MV-4-11 (cell line): ENCODE results near the gene OMP.

Source experiments
- DNase-seq: peaks from one replicate; lab custom pipeline; 2025; lab: John Stamatoyannopoulos, UW

Gene OMP

DNA sequence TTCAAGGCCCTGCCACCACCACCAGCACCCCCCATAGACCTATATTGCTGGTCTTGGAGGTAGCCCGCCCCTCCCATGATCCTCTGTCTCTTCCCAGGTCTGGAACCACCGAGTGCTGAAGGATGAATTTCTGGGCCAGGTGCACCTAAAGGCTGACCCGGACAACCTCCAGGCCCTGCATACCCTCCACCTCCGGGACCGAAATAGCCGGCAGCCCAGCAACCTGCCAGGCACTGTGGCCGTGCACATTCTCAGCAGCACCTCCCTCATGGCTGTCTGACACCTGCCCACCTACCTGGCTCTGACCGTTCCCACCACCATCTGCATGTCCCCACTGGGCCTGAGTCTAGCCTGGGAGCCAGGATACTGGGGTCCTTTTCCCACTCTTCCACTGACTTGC, 21.0 kb downstream of the OMP start:
- no peak for DNase-seq

DNA sequence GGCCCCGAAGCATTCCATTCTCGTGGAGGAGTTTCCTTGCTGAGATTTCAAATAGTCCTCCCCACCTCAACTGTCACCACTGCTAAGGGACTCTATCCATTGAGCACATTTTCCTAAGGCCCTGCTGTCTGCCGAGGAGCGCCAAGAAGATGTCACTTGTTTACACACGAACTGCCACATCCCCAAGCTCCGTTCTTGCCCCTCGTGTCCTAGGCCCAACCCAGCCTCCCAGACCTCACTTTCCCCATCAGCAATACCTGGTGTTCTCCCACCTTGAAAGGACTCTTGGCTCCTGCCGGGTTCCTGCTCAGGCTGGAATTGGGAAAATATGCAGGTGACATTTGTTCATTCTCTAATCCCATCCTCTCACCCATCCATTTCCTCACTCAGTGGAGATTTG, 21.4 kb downstream of the OMP start:
- DNase-seq: no peak

DNA sequence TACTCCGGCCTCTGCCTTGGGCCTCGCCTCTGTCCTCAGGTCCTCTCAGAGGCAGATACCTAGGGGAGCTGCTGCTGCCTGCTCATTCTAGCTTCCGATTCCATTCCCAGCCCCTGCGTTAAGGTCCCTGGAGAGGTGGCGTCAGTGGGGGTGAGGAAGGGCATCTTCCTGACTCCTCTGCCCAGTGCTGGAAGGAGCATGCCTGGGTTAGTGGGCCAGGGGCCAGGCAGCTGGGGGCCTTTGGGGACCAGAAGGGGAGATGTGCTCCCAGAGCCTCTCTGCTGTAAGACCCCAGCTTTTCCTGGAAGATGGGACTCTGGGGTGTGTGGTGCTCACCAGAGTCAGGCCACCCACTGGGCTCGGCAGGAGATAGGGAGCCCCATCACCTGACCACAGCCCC, 21.8 kb downstream of the OMP start:
- no peak for DNase-seq

DNA sequence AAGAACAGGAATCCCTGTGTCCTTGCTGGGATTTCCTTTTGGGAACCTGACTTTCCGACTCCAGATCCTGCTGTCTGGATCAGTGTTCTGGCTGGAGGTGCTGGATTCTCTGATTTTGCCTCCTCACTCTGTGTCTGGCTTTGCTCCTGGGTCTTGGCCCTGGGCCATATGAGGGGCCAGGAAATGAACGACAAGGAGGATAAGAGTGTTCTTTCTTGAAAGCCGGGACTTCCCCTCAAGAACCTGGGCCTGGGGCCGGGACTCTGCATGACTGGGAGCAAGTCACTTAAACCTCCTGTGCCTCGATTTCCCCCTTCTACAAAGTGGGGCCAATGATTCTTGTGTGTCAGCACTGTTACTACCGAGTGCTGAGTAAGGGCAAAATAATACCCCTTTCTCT, 22.6 kb downstream of the OMP start:
- DNase-seq: no peak

DNA sequence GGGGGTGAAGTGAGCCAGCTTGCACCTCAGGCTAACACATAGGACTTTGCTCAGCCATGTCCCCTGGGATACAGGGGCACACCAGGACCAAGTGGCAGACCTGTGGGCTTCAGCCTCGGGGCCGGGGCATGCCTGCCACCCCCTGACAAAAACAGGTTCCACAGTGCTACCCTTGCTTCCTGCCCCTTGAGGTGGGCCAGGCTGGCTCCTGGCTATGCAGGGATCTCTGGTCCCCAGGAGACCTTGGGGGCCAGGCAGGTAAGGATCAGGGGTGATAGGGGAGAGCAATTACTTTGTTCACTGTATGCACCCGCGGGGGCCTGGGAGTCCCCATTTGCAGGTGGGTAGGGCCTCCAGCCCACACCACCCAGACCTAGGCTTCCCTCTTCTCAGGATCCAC, 23.1 kb downstream of the OMP start:
- DNase-seq: no peak

DNA sequence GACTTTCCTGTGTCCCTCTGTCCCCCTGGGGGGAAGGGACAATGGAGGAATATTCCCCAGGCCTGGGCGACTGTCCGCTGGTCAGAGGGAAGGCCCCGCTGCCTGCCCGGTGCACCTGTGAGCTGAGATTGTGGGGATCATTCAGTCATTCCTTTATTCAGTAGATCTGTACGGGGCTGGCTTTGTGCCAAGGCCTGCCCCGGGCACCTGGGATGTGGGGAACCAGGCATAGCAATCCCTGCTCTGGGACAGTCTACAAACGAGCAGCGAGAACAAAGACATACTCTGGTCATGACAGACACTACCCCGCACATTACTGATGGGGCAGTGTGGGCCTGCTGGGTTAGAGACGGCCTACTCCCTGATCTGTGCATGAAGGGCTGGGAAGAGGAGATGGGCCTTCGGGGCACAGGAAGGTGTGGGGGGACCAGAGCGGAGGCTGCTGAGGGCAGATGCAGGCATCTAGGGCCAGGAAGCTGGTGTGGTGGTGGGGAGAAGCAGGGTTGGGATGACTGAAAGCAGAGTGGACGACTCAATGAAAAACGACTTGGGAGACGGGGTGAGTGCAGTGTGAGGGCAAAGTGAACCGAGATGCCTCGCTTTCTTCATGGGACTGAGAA, 23.6 kb downstream of the OMP start:
- DNase-seq: no peak

DNA sequence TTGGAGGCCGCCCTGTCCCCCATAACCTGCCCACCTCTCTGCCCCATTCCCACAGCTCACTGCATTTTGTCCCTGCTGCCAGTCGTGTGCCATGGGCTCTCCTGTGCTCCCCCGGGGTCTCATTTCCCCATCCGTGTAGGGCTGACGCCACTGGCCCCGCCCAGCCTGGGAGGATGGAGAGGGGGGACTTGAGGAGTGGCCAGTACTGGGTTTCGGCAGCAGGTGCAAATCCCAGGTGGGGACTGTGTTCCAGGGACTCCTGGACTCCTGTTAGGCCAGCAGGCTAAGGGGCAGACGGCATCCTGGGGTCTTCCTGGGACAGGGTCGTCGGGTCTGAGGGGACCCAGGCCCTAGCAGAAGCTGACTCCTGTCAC, 24.2 kb downstream of the OMP start:
- no peak for DNase-seq

DNA sequence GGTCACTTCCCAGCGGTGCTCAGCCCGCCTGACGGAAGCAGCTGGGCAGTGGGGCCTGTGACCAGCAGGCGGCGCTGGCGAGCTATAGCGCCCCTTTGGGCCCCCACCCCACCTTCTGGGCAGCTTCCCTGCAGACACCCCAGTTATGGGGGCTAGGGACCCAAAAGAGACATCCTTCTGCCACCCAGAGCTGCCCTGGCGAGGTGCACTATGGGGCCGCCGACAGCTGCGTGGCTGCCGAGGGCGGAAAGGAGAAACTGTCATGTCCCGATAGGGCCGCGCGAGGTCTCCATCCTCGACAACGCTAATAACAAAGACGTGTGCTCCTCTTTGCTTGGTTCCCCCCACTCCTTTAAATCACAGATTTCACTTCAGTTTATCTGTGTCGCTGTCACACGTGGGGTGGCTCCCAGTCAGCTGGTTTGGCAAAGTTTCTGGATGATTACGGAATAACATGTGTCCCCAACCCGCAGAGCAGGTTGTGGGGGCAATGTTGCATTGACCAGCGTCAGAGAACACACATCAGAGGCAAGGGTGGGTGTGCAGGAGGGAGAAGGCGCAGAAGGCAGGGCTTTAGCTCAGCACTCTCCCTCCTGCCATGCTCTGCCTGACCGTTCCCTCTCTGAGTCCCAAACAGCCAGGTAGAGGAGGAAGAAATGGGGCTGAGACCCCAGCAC, 24.7 kb downstream of the OMP start:
- peak; percentile 31 for DNase-seq

DNA sequence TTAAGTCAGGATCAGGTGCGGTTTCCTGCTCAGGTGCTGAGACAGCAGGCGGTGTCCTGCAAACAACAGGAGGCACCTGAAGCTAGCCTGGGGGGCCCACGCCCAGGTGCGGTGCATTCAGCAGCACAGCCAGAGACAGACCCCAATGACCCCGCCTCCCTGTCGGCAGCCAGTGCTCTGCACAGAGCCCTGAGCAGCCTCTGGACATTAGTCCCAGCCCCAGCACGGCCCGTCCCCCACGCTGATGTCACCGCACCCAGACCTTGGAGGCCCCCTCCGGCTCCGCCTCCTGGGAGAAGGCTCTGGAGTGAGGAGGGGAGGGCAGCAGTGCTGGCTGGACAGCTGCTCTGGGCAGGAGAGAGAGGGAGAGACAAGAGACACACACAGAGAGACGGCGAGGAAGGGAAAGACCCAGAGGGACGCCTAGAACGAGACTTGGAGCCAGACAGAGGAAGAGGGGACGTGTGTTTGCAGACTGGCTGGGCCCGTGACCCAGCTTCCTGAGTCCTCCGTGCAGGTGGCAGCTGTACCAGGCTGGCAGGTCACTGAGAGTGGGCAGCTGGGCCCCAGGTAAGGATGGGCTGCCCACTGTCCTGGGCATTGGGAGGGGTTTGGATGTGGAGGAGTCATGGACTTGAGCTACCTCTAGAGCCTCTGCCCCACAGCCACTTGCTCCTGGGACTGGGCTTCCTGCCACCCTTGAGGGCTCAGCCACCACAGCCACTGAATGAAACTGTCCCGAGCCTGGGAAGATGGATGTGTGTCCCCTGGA, 25.5 kb downstream of the OMP start, which contains the start of gene MYO7A:
Gene MYO7A (plus strand): TSS at position 327 of the 772 bp plus-strand sequence. CDS start 2,389 bp downstream, outside the sequence.
- DNase-seq: no peak

DNA sequence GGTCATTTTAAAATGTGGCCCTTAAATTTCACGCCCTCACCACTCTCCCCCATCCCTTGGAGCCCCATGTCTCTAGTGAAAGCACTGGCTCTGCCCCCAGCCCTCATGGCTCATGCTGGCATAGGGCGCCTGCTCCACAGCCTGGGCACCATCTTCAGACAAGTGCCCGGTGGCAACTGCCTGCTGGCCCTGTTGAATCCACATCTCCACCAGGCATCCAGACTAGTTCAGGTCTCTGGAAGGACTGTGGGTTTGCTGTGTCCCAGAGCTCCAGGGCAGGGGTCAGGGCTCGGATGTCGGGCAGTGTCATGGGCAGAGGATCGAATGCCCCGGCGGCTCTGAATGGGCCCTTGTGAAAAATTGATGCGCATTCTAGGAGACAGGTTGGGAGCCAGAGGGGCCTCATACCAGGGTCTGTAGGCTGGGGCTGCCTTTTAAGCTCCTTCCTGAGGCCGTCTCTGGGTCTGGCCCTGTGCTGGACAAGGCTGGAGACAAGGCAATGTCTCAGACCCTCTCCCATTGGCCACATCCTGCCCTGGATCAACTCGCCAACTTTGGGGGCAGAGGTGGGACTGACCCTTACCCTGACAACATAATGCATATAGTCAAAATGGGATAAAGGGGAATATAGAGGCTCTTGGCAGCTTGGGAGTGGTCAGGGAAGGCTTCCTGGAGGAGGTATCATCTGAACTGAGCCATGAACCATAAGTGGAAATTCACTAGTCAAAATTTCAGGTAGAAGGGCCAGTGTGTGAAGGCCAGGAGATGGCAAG, 26.6 kb downstream of the OMP start:
- no peak for DNase-seq

DNA sequence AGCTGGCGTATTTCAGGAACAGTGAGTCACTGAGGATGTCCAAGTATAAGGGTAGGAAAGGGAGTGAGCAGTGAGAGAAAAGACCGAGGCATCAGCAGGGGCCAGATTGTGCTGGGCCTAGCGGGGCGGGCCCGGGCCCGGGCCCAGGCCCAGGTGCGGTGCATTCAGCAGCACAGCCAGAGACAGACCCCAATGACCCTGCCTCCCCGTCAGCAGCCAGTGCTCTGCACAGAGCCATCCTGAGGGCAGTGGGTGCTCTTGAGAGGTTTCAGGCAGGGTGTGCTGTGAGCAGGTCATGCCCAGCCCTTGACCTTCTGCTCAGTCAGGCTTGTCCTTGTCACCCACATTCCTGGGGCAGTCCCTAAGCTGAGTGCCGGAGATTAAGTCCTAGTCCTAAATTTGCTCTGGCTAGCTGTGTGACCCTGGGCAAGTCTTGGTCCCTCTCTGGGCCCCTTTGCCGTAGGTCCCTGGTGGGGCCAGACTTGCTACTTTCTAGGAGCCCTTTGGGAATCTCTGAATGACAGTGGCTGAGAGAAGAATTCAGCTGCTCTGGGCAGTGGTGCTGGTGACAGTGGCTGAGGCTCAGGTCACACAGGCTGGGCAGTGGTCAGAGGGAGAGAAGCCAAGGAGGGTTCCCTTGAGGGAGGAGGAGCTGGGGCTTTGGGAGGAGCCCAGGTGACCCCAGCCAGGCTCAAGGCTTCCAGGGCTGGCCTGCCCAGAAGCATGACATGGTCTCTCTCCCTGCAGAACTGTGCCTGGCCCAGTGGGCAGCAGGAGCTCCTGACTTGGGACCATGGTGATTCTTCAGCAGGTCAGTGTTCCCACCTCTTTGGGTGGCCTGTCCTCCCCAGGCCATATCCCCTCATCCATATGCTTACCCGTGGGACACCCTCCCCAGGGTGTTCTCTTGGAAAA, 27.5 kb downstream of the OMP start:
- no peak for DNase-seq

DNA sequence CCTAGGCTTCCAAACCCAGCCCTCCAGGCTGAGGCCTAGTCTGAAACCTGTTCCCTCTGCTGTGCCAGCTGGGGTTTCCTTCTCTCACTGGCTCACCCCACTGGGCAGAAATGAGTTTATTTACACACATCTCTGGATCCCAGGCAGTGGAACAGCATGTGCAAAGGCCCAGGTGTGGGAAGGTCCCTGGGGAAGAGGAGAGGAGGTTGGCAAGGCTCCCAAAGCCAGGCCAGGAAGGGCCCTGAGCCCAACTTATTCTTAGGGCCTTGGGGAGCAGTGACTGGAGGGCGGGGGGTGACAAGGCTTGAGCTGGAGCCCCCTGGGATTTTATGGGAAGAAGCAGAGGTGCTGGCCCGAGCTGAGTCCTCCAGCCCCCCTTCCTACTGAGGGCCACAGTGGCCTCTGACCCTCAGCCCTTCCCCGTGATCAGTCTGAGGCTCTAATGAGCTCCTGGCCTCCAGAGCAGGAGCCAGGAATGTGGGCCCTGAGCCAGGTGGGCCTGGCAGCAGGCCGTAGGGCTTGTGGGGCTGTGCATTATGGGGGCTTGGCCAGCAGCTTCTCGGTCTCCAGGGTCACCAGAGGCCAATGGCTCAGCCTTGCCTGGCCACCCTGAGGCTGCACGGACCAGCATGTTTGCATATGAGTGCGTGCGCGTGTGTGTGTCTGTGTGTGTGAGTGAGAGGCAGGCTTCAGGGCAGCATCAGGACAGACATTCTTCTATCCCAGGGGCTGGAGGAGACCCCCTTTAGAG, 28.3 kb downstream of the OMP start:
- DNase-seq: no peak

DNA sequence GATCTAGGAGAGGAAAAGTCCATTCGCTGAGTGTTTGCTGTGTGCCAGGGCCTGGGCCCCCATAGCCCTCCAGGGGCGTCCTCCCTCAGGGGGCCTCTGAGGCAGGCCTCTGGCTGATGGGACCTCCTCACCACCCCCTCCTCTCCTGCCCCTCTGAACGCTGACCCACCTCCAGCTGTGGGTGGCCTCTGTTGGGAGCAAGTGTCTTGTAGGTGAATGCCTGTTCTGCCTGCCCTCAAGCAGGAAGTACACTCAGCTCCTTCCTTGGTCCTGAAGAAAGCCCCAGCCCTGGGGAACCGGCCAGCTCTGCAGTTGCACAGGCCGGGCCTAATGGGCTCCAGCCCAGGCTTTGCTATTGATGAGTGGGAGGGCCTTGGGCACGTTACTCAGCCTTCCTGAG, 28.9 kb downstream of the OMP start:
- DNase-seq: no peak

DNA sequence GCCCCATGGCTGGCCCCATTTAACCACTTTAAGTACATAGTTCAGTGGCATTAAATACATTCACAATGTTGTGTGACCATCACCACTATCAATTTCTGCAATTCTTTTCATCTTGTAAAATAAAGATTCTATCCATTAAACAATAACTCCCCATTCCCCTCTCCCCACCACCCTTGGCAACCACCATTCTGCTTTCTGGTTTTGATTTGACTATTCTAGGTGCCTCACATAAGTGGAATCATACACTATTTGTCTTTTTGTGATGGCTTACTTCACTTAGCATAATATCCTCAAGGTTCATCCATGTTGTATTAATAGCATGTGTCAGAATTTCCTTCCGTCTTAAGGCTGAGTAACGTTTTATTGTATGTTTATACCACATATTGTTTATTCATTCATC, 32.4 kb downstream of the OMP start:
- DNase-seq: no peak

DNA sequence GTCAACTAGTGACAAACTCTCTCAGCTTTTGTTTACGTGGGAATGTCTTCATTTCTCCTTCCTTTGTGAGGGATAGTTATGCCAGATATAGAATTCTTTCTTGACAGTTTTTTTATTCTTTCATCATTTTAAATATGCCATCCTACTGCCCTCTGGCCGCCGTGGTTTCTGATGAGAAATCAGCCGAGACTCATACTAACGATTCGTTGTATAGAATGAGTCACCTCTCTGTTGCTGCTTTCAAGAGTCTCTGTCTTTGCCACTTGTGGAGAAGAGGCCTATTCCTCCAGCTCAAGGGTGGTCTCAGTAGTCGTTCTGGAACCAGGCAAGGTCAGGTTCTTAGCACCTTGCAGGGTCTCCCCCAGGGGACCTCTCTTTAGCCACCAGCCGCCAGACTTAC, 33.4 kb downstream of the OMP start:
- peak; percentile 53 for DNase-seq

DNA sequence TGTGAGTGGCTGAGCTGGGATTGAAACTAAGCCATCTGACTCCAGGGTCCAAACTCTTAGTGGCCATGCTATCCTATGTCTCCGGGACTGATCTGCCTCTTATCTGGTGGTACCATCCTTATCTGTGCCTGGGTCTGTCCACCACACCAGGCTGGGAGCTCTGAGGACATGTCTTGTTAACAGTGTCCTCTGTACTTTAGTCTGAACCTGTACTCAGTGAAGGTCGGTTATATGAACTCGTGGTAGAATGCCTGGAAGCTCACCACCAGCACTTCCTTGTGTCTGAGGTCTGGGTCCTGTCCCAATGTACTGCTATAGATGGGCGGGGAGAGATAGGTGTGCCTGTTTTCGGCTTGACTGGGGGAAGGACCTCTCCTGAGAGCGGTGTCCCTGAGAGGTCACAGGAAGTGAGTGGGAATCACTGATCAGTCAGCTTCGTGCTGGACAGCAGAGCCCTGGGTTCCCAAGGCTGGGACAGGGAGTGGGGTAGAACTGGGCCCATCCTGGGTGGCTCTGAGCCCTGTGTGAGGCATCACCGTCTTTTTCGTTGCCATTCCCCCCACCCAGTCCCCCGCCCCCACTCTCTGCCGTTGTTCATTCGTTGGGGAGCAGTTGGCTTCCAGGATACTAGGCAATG, 34.3 kb downstream of the OMP start:
- no peak for DNase-seq

DNA sequence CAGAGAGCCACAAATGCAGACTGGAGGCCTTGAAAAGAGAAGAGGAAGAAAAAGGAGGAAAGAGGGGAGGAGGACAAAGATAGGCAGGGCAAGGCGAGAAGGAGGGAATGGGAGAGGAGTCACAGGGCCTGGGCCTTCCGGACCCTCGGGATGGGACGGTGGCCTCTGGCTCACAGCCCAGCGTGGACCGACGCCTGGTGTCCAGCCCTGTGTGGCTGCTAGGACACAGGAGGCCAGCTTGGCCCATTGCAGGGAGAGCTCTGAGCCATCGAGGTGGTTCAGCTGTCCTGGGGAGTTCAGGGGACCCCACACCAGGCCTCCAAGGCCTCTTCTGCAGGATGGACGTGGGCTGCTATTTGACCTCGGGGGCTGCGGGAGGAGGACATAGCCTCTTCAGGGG, 34.8 kb downstream of the OMP start:
- no peak for DNase-seq

DNA sequence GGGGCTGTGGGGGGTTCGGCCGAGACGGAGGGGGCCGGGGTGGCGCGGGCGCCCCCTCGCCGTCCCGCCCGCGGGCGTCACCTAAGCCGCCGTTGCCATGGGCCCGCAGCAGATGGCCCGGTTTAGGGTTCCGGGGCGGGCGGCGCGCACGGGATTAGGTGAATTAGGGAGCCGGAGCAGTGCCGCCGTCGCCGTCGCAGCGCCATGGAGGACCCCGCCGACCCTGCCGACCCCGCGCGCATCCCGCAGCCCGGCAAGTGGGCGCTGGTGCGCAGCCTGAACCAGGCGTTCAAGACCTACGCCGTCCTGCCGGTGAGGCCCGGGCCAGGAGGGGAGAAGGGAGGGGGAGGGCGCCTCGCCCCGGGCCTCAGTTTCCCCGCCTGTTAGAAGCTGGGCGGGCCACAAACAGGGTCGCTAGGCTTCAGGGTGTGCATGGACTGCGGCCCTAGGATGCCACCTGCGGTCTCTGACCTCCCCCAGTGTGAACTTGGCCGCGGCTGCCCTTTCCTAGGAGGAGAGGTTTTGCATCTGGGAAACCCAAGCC, 35.5 kb downstream of the OMP start:
- DNase-seq: no peak

DNA sequence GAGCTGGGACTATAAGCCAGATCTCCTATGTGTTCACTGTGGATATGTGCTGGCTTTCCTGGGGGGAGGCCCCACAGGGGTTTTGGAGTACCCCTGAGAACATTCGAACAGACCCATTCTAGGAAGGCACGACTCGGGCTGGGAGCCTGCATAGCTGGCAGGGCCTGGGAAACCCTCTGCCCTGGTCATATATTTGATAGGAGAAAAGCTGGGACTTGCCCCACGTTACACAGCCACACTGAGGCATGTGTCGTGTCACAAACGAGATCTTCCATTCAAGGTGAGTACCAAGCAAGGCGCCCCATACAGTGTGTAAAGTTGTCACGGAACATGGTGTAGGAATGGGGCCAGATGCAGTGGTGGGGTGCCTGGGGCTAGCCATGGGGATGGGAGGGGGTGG, 36.6 kb downstream of the OMP start:
- DNase-seq: no peak
